HEK293 (cell line): ENCODE results near the gene P2RX1.
A peak's percentile ranks its signal among the peaks of the same experiment; 100 is the strongest.

Experiments
- EGR2 ChIP-seq: fragments of 450-650 bp; formaldehyde crosslinking; IDR thresholded peaks from 2 replicates; pipeline ENCODE4 v1.5.1; 2016; ENCODE audit warnings: low read depth, missing biosample characterization, missing genetic modification characterization
- HOXD13 ChIP-seq: sonication (generic); formaldehyde crosslinking; IDR thresholded peaks from 2 replicates; pipeline ENCODE4 v1.8.0; 2022; ENCODE audit warnings: missing genetic modification reagents, borderline replicate concordance
- REPIN1 ChIP-seq: fragments of 450-650 bp; formaldehyde crosslinking; IDR thresholded peaks from 2 replicates; pipeline ENCODE4 v1.5.1; 2017; ENCODE audit warnings: missing biosample characterization, missing genetic modification characterization, low read depth
- SCRT1 ChIP-seq: fragments of 450-650 bp; formaldehyde crosslinking; IDR thresholded peaks from 2 replicates; pipeline ENCODE4 v1.5.1; 2016; ENCODE audit warnings: missing biosample characterization, missing genetic modification characterization, borderline replicate concordance
- SETDB1 ChIP-seq: IDR thresholded peaks from one replicate; pipeline ENCODE4 v1.6.1; 2017; ENCODE audit warnings: mild to moderate bottlenecking, low read length, moderate library complexity, mixed read lengths; ENCODE audit not compliant: insufficient read length
- ZBTB20 ChIP-seq: fragments of 450-650 bp; formaldehyde crosslinking; IDR thresholded peaks from 2 replicates; pipeline ENCODE4 v1.5.1; 2016; ENCODE audit warnings: missing biosample characterization, missing genetic modification characterization
- ZBTB21 ChIP-seq: fragments of 450-650 bp; formaldehyde crosslinking; IDR thresholded peaks from 2 replicates; pipeline ENCODE4 v1.5.1; 2017; ENCODE audit warnings: missing biosample characterization, missing genetic modification characterization
- ZFP37 ChIP-seq: fragments of 450-650 bp; formaldehyde crosslinking; IDR thresholded peaks from 2 replicates; pipeline ENCODE4 v1.5.1; 2016; ENCODE audit warnings: missing biosample characterization, missing genetic modification characterization
- ZNF239 ChIP-seq: fragments of 450-650 bp; formaldehyde crosslinking; IDR thresholded peaks from 2 replicates; pipeline ENCODE4 v1.5.1; 2016; ENCODE audit warnings: missing biosample characterization, missing genetic modification characterization
- ZNF274 ChIP-seq, 2 experiments: fragments of 200-500 bp in 1 of 2; fragments of 450-650 bp in 1 of 2; sonication (Bioruptor generic) in 1 of 2; formaldehyde crosslinking in 1 of 2; IDR thresholded peaks; 2 replicates each; pipeline versions ENCODE4 v1.5.1 to v1.6.1; 2014 to 2016; ENCODE audit warnings: borderline replicate concordance in 1 of 2, inconsistent platforms in 1 of 2, low read length in 1 of 2, missing biosample characterization in 1 of 2, missing genetic modification characterization in 1 of 2
- ZNF335 ChIP-seq: fragments of 450-650 bp; formaldehyde crosslinking; conservative IDR thresholded peaks from 2 replicates; pipeline ENCODE4 v1.5.1; 2016; ENCODE audit warnings: missing biosample characterization, missing genetic modification characterization
- ZNF423 ChIP-seq: fragments of 450-650 bp; formaldehyde crosslinking; IDR thresholded peaks from 2 replicates; pipeline ENCODE4 v1.5.1; 2016; ENCODE audit warnings: missing biosample characterization, missing genetic modification characterization
- ZNF473 ChIP-seq: fragments of 450-650 bp; formaldehyde crosslinking; IDR thresholded peaks from 2 replicates; pipeline ENCODE4 v1.5.1; 2017; ENCODE audit warnings: missing biosample characterization, missing genetic modification characterization
- ZNF548 ChIP-seq: fragments of 450-650 bp; formaldehyde crosslinking; IDR thresholded peaks from 2 replicates; pipeline ENCODE4 v1.5.1; 2016; ENCODE audit warnings: missing biosample characterization, missing genetic modification characterization
- ZNF776 ChIP-seq: fragments of 450-650 bp; formaldehyde crosslinking; IDR thresholded peaks from 2 replicates; pipeline ENCODE4 v1.5.0; 2017; ENCODE audit warnings: missing biosample characterization, missing genetic modification characterization, borderline replicate concordance
- ZNF777 ChIP-seq: fragments of 450-650 bp; formaldehyde crosslinking; IDR thresholded peaks from 2 replicates; pipeline ENCODE4 v1.5.1; 2017; ENCODE audit warnings: missing biosample characterization, missing genetic modification characterization, borderline replicate concordance
- ZXDB ChIP-seq: fragments of 450-650 bp; formaldehyde crosslinking; IDR thresholded peaks from 2 replicates; pipeline ENCODE4 v1.5.1; 2016; ENCODE audit warnings: missing biosample characterization, missing genetic modification characterization
- TF ChIP-seq, protein P1 (sequence below): fragments of 450-650 bp; formaldehyde crosslinking; IDR thresholded peaks from 2 replicates; pipeline ENCODE4 v1.5.1; 2016; ENCODE audit warnings: missing biosample characterization, missing genetic modification characterization
- TF ChIP-seq, protein P2 (sequence below): fragments of 450-650 bp; formaldehyde crosslinking; IDR thresholded peaks from 2 replicates; pipeline ENCODE4 v1.5.1; 2016; ENCODE audit warnings: missing biosample characterization, missing genetic modification characterization
- TF ChIP-seq, protein P3 (sequence below): fragments of 450-650 bp; formaldehyde crosslinking; IDR thresholded peaks from 2 replicates; pipeline ENCODE4 v1.5.1; 2016; ENCODE audit warnings: missing biosample characterization, missing genetic modification characterization
- TF ChIP-seq, protein P4 (sequence below): sonication (generic); formaldehyde crosslinking; IDR thresholded peaks from 2 replicates; pipeline ENCODE4 v1.8.1; 2022; ENCODE audit warnings: mild to moderate bottlenecking, moderate library complexity, missing genetic modification reagents
- TF ChIP-seq, protein P5 (sequence below): fragments of 450-650 bp; formaldehyde crosslinking; IDR thresholded peaks from 2 replicates; pipeline ENCODE4 v1.5.1; 2016; ENCODE audit warnings: missing biosample characterization, missing genetic modification characterization
- TF ChIP-seq, protein P6 (sequence below): fragments of 450-650 bp; formaldehyde crosslinking; IDR thresholded peaks from 2 replicates; pipeline ENCODE4 v1.5.1; 2016; ENCODE audit warnings: missing biosample characterization, missing genetic modification characterization, borderline replicate concordance
- TF ChIP-seq, protein P7 (sequence below): fragments of 450-650 bp; IDR thresholded peaks from 2 replicates; pipeline ENCODE4 v1.5.1; 2018; ENCODE audit warnings: missing biosample characterization, mild to moderate bottlenecking, missing genetic modification characterization

P2RX1 gene

DNA sequence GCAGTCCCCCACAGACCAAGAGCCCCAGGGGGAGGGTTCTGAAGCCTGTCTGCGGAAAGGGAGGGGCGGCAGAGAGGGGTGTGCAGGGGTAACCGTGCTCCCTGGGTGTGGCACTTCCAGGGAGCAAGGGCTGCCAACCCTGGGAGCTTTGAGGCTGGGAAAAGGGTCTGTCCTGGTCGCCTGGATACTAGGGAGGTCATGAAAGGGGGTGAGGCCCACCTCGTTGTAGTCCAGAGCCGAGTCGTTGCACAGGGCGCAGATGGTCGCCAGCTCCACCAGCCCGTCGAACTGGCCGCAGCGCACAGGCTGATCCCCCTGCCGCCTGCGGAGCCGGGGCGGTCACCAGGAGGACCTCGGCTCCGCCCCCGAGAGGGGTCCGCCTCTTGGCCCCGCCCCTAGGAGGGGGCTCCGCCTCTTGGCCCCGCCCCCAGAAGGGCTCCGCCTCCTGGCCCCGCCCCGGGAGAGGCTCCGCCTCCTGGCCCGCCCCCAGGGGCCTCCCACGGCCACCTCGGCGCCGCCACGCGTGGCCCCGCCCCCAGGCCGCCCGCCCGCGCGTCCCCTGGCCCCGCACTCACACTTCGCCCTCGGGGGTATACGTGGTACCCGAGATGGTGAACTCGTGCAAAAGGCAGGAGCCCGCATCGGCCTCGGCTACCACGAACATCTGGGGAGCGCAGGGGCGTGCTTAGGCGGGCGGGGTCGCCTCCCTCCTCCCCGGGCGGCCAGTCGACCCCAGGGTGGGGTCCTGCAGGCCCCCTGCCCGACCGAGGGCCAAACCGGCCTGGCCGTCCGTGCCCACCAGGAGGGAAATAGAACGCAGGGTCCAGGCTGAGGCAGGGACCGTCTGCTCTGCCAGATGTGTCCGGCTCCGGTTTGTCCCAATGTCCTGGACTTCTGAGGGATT is 28.5 kb upstream of the P2RX1 start (continued):
- TF ChIP-seq, protein P1, sequence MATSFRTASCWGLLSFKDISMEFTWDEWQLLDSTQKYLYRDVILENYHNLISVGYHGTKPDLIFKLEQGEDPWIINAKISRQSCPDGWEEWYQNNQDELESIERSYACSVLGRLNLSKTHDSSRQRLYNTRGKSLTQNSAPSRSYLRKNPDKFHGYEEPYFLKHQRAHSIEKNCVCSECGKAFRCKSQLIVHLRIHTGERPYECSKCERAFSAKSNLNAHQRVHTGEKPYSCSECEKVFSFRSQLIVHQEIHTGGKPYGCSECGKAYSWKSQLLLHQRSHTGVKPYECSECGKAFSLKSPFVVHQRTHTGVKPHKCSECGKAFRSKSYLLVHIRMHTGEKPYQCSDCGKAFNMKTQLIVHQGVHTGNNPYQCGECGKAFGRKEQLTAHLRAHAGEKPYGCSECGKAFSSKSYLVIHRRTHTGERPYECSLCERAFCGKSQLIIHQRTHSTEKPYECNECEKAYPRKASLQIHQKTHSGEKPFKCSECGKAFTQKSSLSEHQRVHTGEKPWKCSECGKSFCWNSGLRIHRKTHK (tag by site-specific recombination): no peak
- TF ChIP-seq ZBTB21 (no peak), HOXD13 (no peak), ZXDB (tag by site-specific recombination) (no peak), ZNF776 (tag by site-specific recombination) (no peak), REPIN1 (no peak), ZNF335 (tag by site-specific recombination) (peak; percentile 97), ZNF423 (0 out of 2 replicates have a peak, but pooled peaks have one; percentile 23), ZNF239 (no peak), ZBTB20 (tag by site-specific recombination) (no peak), EGR2 (0 out of 2 replicates have a peak, but pooled peaks have one; percentile 28), SETDB1 (no peak), ZNF548 (no peak), ZNF473 (tag by site-specific recombination) (no peak), ZNF274 (IDR thresholded peaks at IDR 0.05; ENCODE audit: low read length) (no peak), ZNF274 (tag by site-specific recombination; IDR thresholded peaks at IDR 0.05; ENCODE audit: borderline replicate concordance) (no peak), ZFP37 (tag by site-specific recombination) (no peak), ZNF777 (tag by site-specific recombination) (peak; percentile 81), SCRT1 (no peak)
- TF ChIP-seq, protein P2, sequence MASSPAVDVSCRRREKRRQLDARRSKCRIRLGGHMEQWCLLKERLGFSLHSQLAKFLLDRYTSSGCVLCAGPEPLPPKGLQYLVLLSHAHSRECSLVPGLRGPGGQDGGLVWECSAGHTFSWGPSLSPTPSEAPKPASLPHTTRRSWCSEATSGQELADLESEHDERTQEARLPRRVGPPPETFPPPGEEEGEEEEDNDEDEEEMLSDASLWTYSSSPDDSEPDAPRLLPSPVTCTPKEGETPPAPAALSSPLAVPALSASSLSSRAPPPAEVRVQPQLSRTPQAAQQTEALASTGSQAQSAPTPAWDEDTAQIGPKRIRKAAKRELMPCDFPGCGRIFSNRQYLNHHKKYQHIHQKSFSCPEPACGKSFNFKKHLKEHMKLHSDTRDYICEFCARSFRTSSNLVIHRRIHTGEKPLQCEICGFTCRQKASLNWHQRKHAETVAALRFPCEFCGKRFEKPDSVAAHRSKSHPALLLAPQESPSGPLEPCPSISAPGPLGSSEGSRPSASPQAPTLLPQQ (tag by site-specific recombination): no peak
- TF ChIP-seq, protein P3, sequence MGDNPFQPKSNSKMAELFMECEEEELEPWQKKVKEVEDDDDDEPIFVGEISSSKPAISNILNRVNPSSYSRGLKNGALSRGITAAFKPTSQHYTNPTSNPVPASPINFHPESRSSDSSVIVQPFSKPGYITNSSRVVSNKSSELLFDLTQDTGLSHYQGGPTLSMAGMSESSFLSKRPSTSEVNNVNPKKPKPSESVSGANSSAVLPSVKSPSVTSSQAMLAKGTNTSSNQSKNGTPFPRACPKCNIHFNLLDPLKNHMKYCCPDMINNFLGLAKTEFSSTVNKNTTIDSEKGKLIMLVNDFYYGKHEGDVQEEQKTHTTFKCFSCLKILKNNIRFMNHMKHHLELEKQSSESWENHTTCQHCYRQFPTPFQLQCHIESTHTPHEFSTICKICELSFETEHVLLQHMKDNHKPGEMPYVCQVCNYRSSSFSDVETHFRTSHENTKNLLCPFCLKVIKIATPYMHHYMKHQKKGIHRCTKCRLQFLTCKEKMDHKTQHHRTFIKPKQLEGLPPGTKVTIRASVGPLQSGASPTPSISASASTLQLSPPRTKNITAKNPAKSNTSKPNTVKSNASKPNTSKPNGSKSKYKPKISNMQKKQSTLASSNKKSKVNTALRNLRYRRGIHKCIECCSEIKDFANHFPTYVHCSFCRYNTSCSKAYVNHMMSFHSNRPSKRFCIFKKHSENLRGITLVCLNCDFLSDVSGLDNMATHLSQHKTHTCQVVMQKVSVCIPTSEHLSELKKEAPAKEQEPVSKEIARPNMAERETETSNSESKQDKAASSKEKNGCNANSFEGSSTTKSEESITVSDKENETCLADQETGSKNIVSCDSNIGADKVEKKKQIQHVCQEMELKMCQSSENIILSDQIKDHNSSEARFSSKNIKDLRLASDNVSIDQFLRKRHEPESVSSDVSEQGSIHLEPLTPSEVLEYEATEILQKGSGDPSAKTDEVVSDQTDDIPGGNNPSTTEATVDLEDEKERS (tag by site-specific recombination): no peak
- TF ChIP-seq, protein P4, sequence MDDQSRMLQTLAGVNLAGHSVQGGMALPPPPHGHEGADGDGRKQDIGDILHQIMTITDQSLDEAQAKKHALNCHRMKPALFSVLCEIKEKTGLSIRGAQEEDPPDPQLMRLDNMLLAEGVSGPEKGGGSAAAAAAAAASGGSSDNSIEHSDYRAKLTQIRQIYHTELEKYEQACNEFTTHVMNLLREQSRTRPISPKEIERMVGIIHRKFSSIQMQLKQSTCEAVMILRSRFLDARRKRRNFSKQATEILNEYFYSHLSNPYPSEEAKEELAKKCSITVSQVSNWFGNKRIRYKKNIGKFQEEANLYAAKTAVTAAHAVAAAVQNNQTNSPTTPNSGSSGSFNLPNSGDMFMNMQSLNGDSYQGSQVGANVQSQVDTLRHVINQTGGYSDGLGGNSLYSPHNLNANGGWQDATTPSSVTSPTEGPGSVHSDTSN (CRISPR knock-in tag): no peak; the same call in 1 of the 2 replicates
- TF ChIP-seq, protein P5, sequence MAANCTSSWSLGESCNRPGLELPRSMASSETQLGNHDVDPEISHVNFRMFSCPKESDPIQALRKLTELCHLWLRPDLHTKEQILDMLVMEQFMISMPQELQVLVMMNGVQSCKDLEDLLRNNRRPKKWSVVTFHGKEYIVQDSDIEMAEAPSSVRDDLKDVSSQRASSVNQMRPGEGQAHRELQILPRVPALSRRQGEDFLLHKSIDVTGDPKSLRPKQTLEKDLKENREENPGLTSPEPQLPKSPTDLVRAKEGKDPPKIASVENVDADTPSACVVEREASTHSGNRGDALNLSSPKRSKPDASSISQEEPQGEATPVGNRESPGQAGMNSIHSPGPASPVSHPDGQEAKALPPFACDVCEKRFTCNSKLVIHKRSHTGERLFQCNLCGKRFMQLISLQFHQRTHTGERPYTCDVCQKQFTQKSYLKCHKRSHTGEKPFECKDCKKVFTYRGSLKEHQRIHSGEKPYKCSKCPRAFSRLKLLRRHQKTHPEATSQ (tag by site-specific recombination): no peak
- TF ChIP-seq, protein P6, sequence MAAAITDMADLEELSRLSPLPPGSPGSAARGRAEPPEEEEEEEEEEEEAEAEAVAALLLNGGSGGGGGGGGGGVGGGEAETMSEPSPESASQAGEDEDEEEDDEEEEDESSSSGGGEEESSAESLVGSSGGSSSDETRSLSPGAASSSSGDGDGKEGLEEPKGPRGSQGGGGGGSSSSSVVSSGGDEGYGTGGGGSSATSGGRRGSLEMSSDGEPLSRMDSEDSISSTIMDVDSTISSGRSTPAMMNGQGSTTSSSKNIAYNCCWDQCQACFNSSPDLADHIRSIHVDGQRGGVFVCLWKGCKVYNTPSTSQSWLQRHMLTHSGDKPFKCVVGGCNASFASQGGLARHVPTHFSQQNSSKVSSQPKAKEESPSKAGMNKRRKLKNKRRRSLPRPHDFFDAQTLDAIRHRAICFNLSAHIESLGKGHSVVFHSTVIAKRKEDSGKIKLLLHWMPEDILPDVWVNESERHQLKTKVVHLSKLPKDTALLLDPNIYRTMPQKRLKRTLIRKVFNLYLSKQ (tag by site-specific recombination): no peak
- TF ChIP-seq, protein P7, sequence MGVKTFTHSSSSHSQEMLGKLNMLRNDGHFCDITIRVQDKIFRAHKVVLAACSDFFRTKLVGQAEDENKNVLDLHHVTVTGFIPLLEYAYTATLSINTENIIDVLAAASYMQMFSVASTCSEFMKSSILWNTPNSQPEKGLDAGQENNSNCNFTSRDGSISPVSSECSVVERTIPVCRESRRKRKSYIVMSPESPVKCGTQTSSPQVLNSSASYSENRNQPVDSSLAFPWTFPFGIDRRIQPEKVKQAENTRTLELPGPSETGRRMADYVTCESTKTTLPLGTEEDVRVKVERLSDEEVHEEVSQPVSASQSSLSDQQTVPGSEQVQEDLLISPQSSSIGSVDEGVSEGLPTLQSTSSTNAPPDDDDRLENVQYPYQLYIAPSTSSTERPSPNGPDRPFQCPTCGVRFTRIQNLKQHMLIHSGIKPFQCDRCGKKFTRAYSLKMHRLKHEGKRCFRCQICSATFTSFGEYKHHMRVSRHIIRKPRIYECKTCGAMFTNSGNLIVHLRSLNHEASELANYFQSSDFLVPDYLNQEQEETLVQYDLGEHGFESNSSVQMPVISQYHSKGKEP (tag by site-specific recombination): no peak
